Astrocyte (in vitro differentiated cells and primary cell): ENCODE data around the gene PFDN1. TPM values are rescaled to one million over a fixed set of nuclear protein-coding genes. Genes with fewer than 3 reads are reported as not detected.

Experiments used
- DNase-seq: peaks from one replicate; pipeline ENCODE4 v3.0.0-alpha.2; 2010; ENCODE audit warnings: low read depth
- FAIRE-seq: peaks from 2 replicates; lab custom pipeline; 2011; peaks lifted over from hg19 to GRCh38; lab: Jason Lieb, UNC
- H2AFZ ChIP-seq: 2 replicates; pipeline ENCODE4 v1.6.0; 2012; ENCODE audit warnings: low read depth, low read length, inconsistent platforms
- H3K27ac ChIP-seq: 2 replicates; pipeline ENCODE4 v1.5.1; 2011; ENCODE audit warnings: low read depth, low read length, inconsistent platforms
- H3K27me3 ChIP-seq: 2 replicates; pipeline ENCODE4 v1.6.0; 2011; ENCODE audit warnings: low read length, inconsistent platforms; ENCODE audit not compliant: insufficient read depth
- H3K36me3 ChIP-seq: 2 replicates; pipeline ENCODE4 v1.5.1; 2011; ENCODE audit warnings: low read length, inconsistent platforms; ENCODE audit not compliant: insufficient read depth
- H3K4me1 ChIP-seq: 2 replicates; pipeline ENCODE4 v1.5.1; 2011; ENCODE audit warnings: low read length, inconsistent platforms; ENCODE audit not compliant: insufficient read depth
- H3K4me2 ChIP-seq: 2 replicates; pipeline ENCODE4 v1.6.0; 2012; ENCODE audit warnings: low read length, inconsistent platforms
- H3K4me3 ChIP-seq: 2 replicates; pipeline ENCODE4 v1.5.1; 2011; ENCODE audit warnings: low read depth, mild to moderate bottlenecking, low read length, inconsistent platforms; ENCODE audit not compliant: insufficient read depth
- H3K79me2 ChIP-seq: 2 replicates; pipeline ENCODE4 v1.6.0; 2012; ENCODE audit warnings: mild to moderate bottlenecking, low read length, inconsistent platforms; ENCODE audit not compliant: insufficient read depth
- H3K9ac ChIP-seq: 2 replicates; pipeline ENCODE4 v1.6.0; 2012; ENCODE audit warnings: mild to moderate bottlenecking, low read length, inconsistent platforms
- H3K9me3 ChIP-seq: 2 replicates; pipeline ENCODE4 v1.5.1; 2012; ENCODE audit warnings: low read depth, mild to moderate bottlenecking, low read length, inconsistent platforms; ENCODE audit not compliant: insufficient read depth
- H4K20me1 ChIP-seq: 2 replicates; pipeline ENCODE4 v1.6.0; 2012; ENCODE audit warnings: low read length, inconsistent platforms; ENCODE audit not compliant: insufficient read depth
- H3K27ac Mint-ChIP-seq: one replicate; pipeline ENCODE4 v1.8.0; 2021; ENCODE audit warnings: mild to moderate bottlenecking, mixed read lengths; ENCODE audit not compliant: unreplicated experiment
- H3K27me3 Mint-ChIP-seq: one replicate; pipeline ENCODE4 v1.8.0; 2021; ENCODE audit warnings: low read depth, mixed read lengths; ENCODE audit not compliant: unreplicated experiment
- H3K36me3 Mint-ChIP-seq: one replicate; pipeline ENCODE4 v1.8.0; 2021; ENCODE audit warnings: low read depth, mixed read lengths; ENCODE audit not compliant: unreplicated experiment
- H3K4me1 Mint-ChIP-seq: one replicate; pipeline ENCODE4 v1.8.0; 2021; ENCODE audit warnings: low read depth, mixed read lengths; ENCODE audit not compliant: unreplicated experiment
- H3K4me3 Mint-ChIP-seq: one replicate; pipeline ENCODE4 v1.8.0; 2021; ENCODE audit warnings: mild to moderate bottlenecking, moderate library complexity, mixed read lengths; ENCODE audit not compliant: unreplicated experiment
- H3K9me3 Mint-ChIP-seq: one replicate; pipeline ENCODE4 v1.8.0; 2021; ENCODE audit warnings: mild to moderate bottlenecking, mixed read lengths; ENCODE audit not compliant: unreplicated experiment
- CTCF ChIP-seq: IDR thresholded peaks from 2 replicates; pipeline ENCODE4 v1.5.1; 2011; ENCODE audit warnings: low read depth, mild to moderate bottlenecking, inconsistent platforms, low read length, moderate library complexity; ENCODE audit not compliant: insufficient read depth
- EZH2 ChIP-seq: IDR thresholded peaks from 2 replicates; pipeline ENCODE4 v1.6.1; 2012; ENCODE audit warnings: mild to moderate bottlenecking, low read length, inconsistent platforms; ENCODE audit not compliant: insufficient read depth
- total RNA-seq: library from RNA; stranded (reverse); gene quantifications from 2 replicates; pipeline ENCODE4 v1.2.1, GENCODE V29; 2021

The PFDN1 gene
- total RNA-seq, 1 donor from 2014 or later = 202 TPM

- Mint-ChIP-seq H3K27me3 (no peaks in the 10 kb centered on the region), H3K4me1 (peaks cover 43% of the 10 kb centered on the region), H3K9me3 (no peaks in the 10 kb centered on the region), H3K27ac (peak overlapping the region; percentile 23), H3K4me3 (peak overlapping the region; percentile 29), H3K36me3 (peaks cover 6% of the 10 kb centered on the region)
- Histone ChIP-seq H3K36me3 (no peaks in the 10 kb centered on the region), H4K20me1 (no peaks in the 10 kb centered on the region), H3K9me3 (no peaks in the 10 kb centered on the region), H3K27ac (peak overlapping the region; percentile 88), H2AFZ (no peak overlapping the region), H3K4me1 (peaks cover 45% of the 10 kb centered on the region), H3K27me3 (no peaks in the 10 kb centered on the region), H3K4me2 (peak overlapping the region; percentile 71), H3K9ac (peak overlapping the region; percentile 46), H3K4me3 (no peak overlapping the region), H3K79me2 (no peaks in the 10 kb centered on the region)
- TF ChIP-seq EZH2 (no peak), CTCF (no peak)
- peak; percentile 73 for DNase-seq
- peak; percentile 59 for FAIRE-seq
Observed at GRCh38 chr5:140220032-140220697, 82.7 kb downstream of the PFDN1 start.

- H3K9me3 Mint-ChIP-seq = no peaks in the 10 kb centered on the region
- peaks cover 6% of the 10 kb centered on the region for H3K36me3 Mint-ChIP-seq
- Histone ChIP-seq H3K4me2 (peak overlapping the region; percentile 71), H3K36me3 (no peaks in the 10 kb centered on the region), H3K4me3 (no peak overlapping the region), H3K27ac (peak overlapping the region; percentile 88), H4K20me1 (peaks cover 4% of the 10 kb centered on the region), H2AFZ (no peak overlapping the region), H3K9me3 (no peaks in the 10 kb centered on the region), H3K4me1 (peaks cover 45% of the 10 kb centered on the region), H3K27me3 (no peaks in the 10 kb centered on the region), H3K79me2 (no peaks in the 10 kb centered on the region), H3K9ac (peak overlapping the region; percentile 46)
- H3K27ac Mint-ChIP-seq = no peak overlapping the region
- FAIRE-seq (no peak), DNase-seq (no peak)
- no peaks in the 10 kb centered on the region for H3K27me3 Mint-ChIP-seq
- TF ChIP-seq CTCF (no peak), EZH2 (no peak)
- H3K4me3 Mint-ChIP-seq = no peak overlapping the region
- H3K4me1 Mint-ChIP-seq = peaks cover 45% of the 10 kb centered on the region
Observed at GRCh38 chr5:140219068-140219991, 83.6 kb downstream of the PFDN1 start.
